OCI-LY1 (cell line): ENCODE measurements around the gene FAT2.

Experiments
- H2AFZ ChIP-seq: fragments of 200-600 bp; sonication (generic), shearing (Covaris generic); 2 replicates; pipeline ENCODE4 v1.6.0; 2014; ENCODE audit warnings: antibody characterized with exemption, mild to moderate bottlenecking, low read length
- H3F3A ChIP-seq: fragments of 200-600 bp; sonication (generic), shearing (Covaris generic); 2 replicates; pipeline ENCODE4 v1.6.0; 2014; ENCODE audit warnings: mild to moderate bottlenecking, antibody characterized with exemption, low read length, moderate library complexity; ENCODE audit not compliant: insufficient read depth
- H3K27ac ChIP-seq: fragments of 200-600 bp; sonication (generic); 2 replicates; pipeline ENCODE4 v1.5.1; 2014; ENCODE audit warnings: low read length, mixed run types, mild to moderate bottlenecking, low read depth; ENCODE audit not compliant: poor library complexity, severe bottlenecking
- H3K27me3 ChIP-seq: fragments of 200-600 bp; sonication (generic); 2 replicates; pipeline ENCODE4 v1.6.0; 2014; ENCODE audit warnings: antibody characterized with exemption, mild to moderate bottlenecking, low read length, moderate library complexity; ENCODE audit not compliant: insufficient read depth
- H3K36me3 ChIP-seq: fragments of 200-600 bp; sonication (generic); 2 replicates; pipeline ENCODE4 v1.6.1; 2014; ENCODE audit warnings: mild to moderate bottlenecking, antibody characterized with exemption, low read length, moderate library complexity, mixed read lengths; ENCODE audit not compliant: insufficient read depth
- H3K4me1 ChIP-seq: fragments of 200-600 bp; sonication (generic); 2 replicates; pipeline ENCODE4 v1.5.1; 2014; ENCODE audit warnings: mild to moderate bottlenecking, low read length, moderate library complexity; ENCODE audit not compliant: insufficient read depth, severe bottlenecking
- H3K4me2 ChIP-seq: fragments of 200-600 bp; sonication (generic), shearing (Covaris generic); 2 replicates; pipeline ENCODE4 v1.6.1; 2014; ENCODE audit warnings: low read length
- H3K4me3 ChIP-seq: fragments of 200-600 bp; sonication (generic); 2 replicates; pipeline ENCODE4 v1.5.1; 2014; ENCODE audit warnings: low read length, low read depth, mild to moderate bottlenecking, mixed read lengths; ENCODE audit not compliant: poor library complexity, severe bottlenecking
- H3K79me2 ChIP-seq: fragments of 200-600 bp; shearing (Covaris generic); 2 replicates; pipeline ENCODE4 v1.6.1; 2016; ENCODE audit warnings: mixed run types, low read length, mixed read lengths; ENCODE audit not compliant: insufficient read depth
- H3K9ac ChIP-seq: fragments of 200-600 bp; sonication (generic), shearing (Covaris generic); 2 replicates; pipeline ENCODE4 v1.6.1; 2014; ENCODE audit warnings: mild to moderate bottlenecking, low read length, mixed read lengths
- H3K9me2 ChIP-seq: fragments of 200-600 bp; sonication (generic), shearing (Covaris generic); 2 replicates; pipeline ENCODE4 v1.6.1; 2014; ENCODE audit warnings: low read depth, mild to moderate bottlenecking, low read length, mixed read lengths
- H3K9me3 ChIP-seq: fragments of 200-600 bp; shearing (Covaris generic); 2 replicates; pipeline ENCODE4 v1.6.1; 2014; ENCODE audit warnings: low read length, mixed read lengths
- H4K20me1 ChIP-seq: fragments of 200-600 bp; sonication (generic), shearing (Covaris generic); 2 replicates; pipeline ENCODE4 v1.6.0; 2016; ENCODE audit warnings: mild to moderate bottlenecking, low read length; ENCODE audit not compliant: insufficient read depth
- CTCF ChIP-seq: fragments of 200-600 bp; sonication (generic), shearing (Covaris generic); IDR thresholded peaks from 2 replicates; pipeline ENCODE4 v1.5.1; 2017; ENCODE audit warnings: mild to moderate bottlenecking, antibody characterized with exemption, low read length, moderate library complexity, mixed read lengths
- EZH2 ChIP-seq: fragments of 200-600 bp; sonication (generic), shearing (Covaris generic); IDR thresholded peaks from 2 replicates; pipeline ENCODE4 v1.8.0; 2017; ENCODE audit warnings: borderline replicate concordance, mixed run types, mild to moderate bottlenecking, antibody characterized with exemption, low read length, moderate library complexity, mixed read lengths

FAT2 gene

GRCh38 chr5:151581812-151582583 is 9.1 kb downstream of the FAT2 start:
- no peaks in the 10 kb centered on the region for H3K4me1 ChIP-seq
- H3F3A ChIP-seq = no peaks in the 10 kb centered on the region
- H3K36me3 ChIP-seq = no peaks in the 10 kb centered on the region
- TF ChIP-seq CTCF = no peak
- no peak for TF ChIP-seq EZH2
- H2AFZ ChIP-seq = no peak overlapping the region
- H3K79me2 ChIP-seq = no peaks in the 10 kb centered on the region
- no peaks in the 10 kb centered on the region for H3K9me2 ChIP-seq
- no peak overlapping the region for H3K27ac ChIP-seq
- no peaks in the 10 kb centered on the region for H3K27me3 ChIP-seq
- H4K20me1 ChIP-seq = no peaks in the 10 kb centered on the region
- no peaks in the 10 kb centered on the region for H3K9me3 ChIP-seq
- H3K4me2 ChIP-seq = no peak overlapping the region
- no peak overlapping the region for H3K9ac ChIP-seq
- H3K4me3 ChIP-seq = no peak overlapping the region

- Histone ChIP-seq H3F3A (no peaks in the 10 kb centered on the region), H3K4me2 (no peak overlapping the region), H3K9me3 (no peaks in the 10 kb centered on the region), H2AFZ (no peak overlapping the region), H3K9ac (no peak overlapping the region), H3K79me2 (no peaks in the 10 kb centered on the region), H3K4me3 (no peak overlapping the region), H3K9me2 (no peaks in the 10 kb centered on the region), H3K27ac (no peak overlapping the region), H4K20me1 (no peaks in the 10 kb centered on the region), H3K4me1 (no peaks in the 10 kb centered on the region), H3K36me3 (no peaks in the 10 kb centered on the region), H3K27me3 (no peaks in the 10 kb centered on the region)
- TF ChIP-seq CTCF (no peak), EZH2 (no peak)
Measured at GRCh38 chr5:151581347-151581746, 9.8 kb downstream of the FAT2 start.

- H3K9me2 ChIP-seq = no peaks in the 10 kb centered on the region
- H3K4me1 ChIP-seq = no peaks in the 10 kb centered on the region
- H3K9ac ChIP-seq = no peak overlapping the region
- H3K36me3 ChIP-seq = no peaks in the 10 kb centered on the region
- no peaks in the 10 kb centered on the region for H3K9me3 ChIP-seq
- H3K79me2 ChIP-seq = no peaks in the 10 kb centered on the region
- no peak overlapping the region for H3K4me2 ChIP-seq
- no peak overlapping the region for H3K27ac ChIP-seq
- H2AFZ ChIP-seq = no peak overlapping the region
- no peak for TF ChIP-seq CTCF
- TF ChIP-seq EZH2 = no peak
- no peaks in the 10 kb centered on the region for H4K20me1 ChIP-seq
- H3F3A ChIP-seq = no peaks in the 10 kb centered on the region
- no peaks in the 10 kb centered on the region for H3K27me3 ChIP-seq
- H3K4me3 ChIP-seq = no peak overlapping the region
Measured at GRCh38 chr5:151580858-151581257, 10.3 kb downstream of the FAT2 start.
